ENCODE results near the gene FAM3A.

Gene FAM3A

GRCh38 chrX:154481911-154482601, 34.0 kb downstream of the FAM3A start:
- Histone ChIP-seq H3K4me3 (ENCODE audit: low read length, poor library complexity, severe bottlenecking) (no peak overlapping the region), H4K20me1 (ENCODE audit: insufficient read depth, low read length, poor library complexity, severe bottlenecking) (peaks cover 5% of the 10 kb centered on the region), H3K4me2 (ENCODE audit: low read depth, low read length, poor library complexity, severe bottlenecking) (no peak overlapping the region), H3K79me2 (ENCODE audit: insufficient read depth, low read length) (peaks cover 37% of the 10 kb centered on the region), H3K27me3 (ENCODE audit: insufficient read depth, low read length, poor library complexity, severe bottlenecking) (no peaks in the 10 kb centered on the region), H3K9me3 (ENCODE audit: insufficient read depth, low read depth, low read length) (no peaks in the 10 kb centered on the region), H3K36me3 (ENCODE audit: insufficient read depth, low read length) (no peaks in the 10 kb centered on the region), H3F3A (ENCODE audit: low read depth) (no peaks in the 10 kb centered on the region), H3K9ac (ENCODE audit: low read depth, low read length, poor library complexity, severe bottlenecking) (no peak overlapping the region), H3K4me1 (ENCODE audit: insufficient read depth, low read length, poor library complexity, severe bottlenecking) (peaks cover 14% of the 10 kb centered on the region), H2AFZ (ENCODE audit: low read length) (no peak overlapping the region), H3K9me2 (replicated peaks; ENCODE audit: low read depth, low read length) (no peaks in the 10 kb centered on the region)
- TF ChIP-seq CTCF (conservative IDR thresholded peaks at IDR 0.05; ENCODE audit: low read length), result no peak
- no peak for TF ChIP-seq EZH2phosphoT487 (IDR thresholded peaks at IDR 0.05; ENCODE audit: borderline replicate concordance)

- Histone ChIP-seq H3K9me2 (replicated peaks; ENCODE audit: low read depth, low read length) (no peaks in the 10 kb centered on the region), H3K79me2 (ENCODE audit: insufficient read depth, low read length) (peaks cover 36% of the 10 kb centered on the region), H3K4me2 (ENCODE audit: low read depth, low read length, poor library complexity, severe bottlenecking) (no peak overlapping the region), H4K20me1 (ENCODE audit: insufficient read depth, low read length, poor library complexity, severe bottlenecking) (peaks cover 5% of the 10 kb centered on the region), H3F3A (ENCODE audit: low read depth) (no peaks in the 10 kb centered on the region), H3K27me3 (ENCODE audit: insufficient read depth, low read length, poor library complexity, severe bottlenecking) (no peaks in the 10 kb centered on the region), H3K9ac (ENCODE audit: low read depth, low read length, poor library complexity, severe bottlenecking) (no peak overlapping the region), H2AFZ (ENCODE audit: low read length) (no peak overlapping the region), H3K4me1 (ENCODE audit: insufficient read depth, low read length, poor library complexity, severe bottlenecking) (peaks cover 14% of the 10 kb centered on the region), H3K4me3 (ENCODE audit: low read length, poor library complexity, severe bottlenecking) (no peak overlapping the region), H3K9me3 (ENCODE audit: insufficient read depth, low read depth, low read length) (no peaks in the 10 kb centered on the region), H3K36me3 (ENCODE audit: insufficient read depth, low read length) (no peaks in the 10 kb centered on the region)
- no peak for TF ChIP-seq EZH2phosphoT487 (IDR thresholded peaks at IDR 0.05; ENCODE audit: borderline replicate concordance)
- TF ChIP-seq CTCF (conservative IDR thresholded peaks at IDR 0.05; ENCODE audit: low read length), result no peak
These were observed 34.8 kb downstream of the FAM3A start for GRCh38 chrX:154481195-154481594.

DNA sequence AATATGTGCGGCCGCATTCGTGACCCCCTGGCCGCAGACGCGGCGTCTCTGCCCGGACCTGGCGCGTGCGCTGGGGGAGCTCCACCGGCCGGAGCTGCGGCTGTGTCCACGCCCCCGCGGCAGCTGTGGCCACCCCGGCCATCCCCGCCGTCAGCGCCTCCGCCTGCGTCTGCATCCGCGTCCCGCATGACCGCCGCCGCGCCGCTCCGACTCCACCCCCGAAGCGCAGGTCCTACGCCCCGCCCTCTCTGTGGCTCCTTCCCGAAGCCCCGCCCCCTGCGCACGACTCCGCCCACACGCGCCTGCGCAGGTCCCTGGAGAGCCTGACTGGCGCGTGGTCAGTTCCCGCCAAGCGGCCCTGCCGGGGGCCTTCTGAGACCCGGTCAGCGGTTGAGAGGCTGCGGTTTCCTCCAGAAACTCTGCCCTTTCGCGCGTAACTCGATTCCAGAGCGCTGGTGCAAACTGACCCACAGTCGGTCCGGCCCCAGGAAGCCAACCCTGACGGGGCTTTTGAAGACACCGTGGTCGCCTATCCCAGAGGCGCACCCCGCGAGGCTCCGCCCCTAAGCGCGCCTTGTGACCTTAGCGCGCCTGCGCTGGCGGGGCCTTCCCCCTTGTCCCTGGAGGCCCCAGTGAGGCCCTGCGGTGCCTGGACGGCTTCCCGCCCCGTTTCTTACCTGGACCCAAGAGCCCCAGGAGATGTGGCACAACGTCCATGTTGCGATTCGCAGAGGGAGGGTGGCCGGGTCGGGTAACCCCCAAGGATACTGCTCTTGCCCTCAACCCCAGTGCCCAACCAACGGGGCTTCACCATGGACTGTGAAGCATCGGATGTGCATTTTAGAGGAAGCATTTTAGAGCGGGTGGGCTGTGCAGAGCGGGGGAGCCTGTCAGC, 37.1 kb downstream of the FAM3A start, which contains the start of gene LAGE3:
TSS of gene LAGE3 (minus strand) at position 554 of the 895 bp plus-strand sequence. CDS start at position 188, 366 bp downstream.
- Histone ChIP-seq H3K9me3 (ENCODE audit: insufficient read depth, low read depth, low read length) (no peaks in the 10 kb centered on the region), H3K4me3 (ENCODE audit: low read length, poor library complexity, severe bottlenecking) (peak within 1 kb of the TSS; percentile 75), H3K79me2 (ENCODE audit: insufficient read depth, low read length) (peaks cover 14% of the 10 kb centered on the region; the same call in 1 of the 2 replicates), H4K20me1 (ENCODE audit: insufficient read depth, low read length, poor library complexity, severe bottlenecking) (no peaks in the 10 kb centered on the region), H3K4me2 (ENCODE audit: low read depth, low read length, poor library complexity, severe bottlenecking) (peak within 1 kb of the TSS; percentile 81), H3K9me2 (replicated peaks; ENCODE audit: low read depth, low read length) (no peaks in the 10 kb centered on the region), H2AFZ (ENCODE audit: low read length) (peak within 1 kb of the TSS; percentile 70), H3K27me3 (ENCODE audit: insufficient read depth, low read length, poor library complexity, severe bottlenecking) (no peaks in the 10 kb centered on the region), H3F3A (ENCODE audit: low read depth) (no peaks in the 10 kb centered on the region), H3K36me3 (ENCODE audit: insufficient read depth, low read length) (no peaks in the 10 kb centered on the region), H3K9ac (ENCODE audit: low read depth, low read length, poor library complexity, severe bottlenecking) (peak within 1 kb of the TSS; percentile 79), H3K4me1 (ENCODE audit: insufficient read depth, low read length, poor library complexity, severe bottlenecking) (peaks cover 14% of the 10 kb centered on the region)
- TF ChIP-seq EZH2phosphoT487 (IDR thresholded peaks at IDR 0.05; ENCODE audit: borderline replicate concordance) (no peak), CTCF (conservative IDR thresholded peaks at IDR 0.05; ENCODE audit: low read length) (no peak)

Data from Loucy (cell line).